ENCODE data around the gene NLRC3.
"Not testable (repeated sequence)": the region's sequence is repeated elsewhere in the genome, so short reads cannot be mapped to it uniquely, and the experiment has no call there.

Gene NLRC3

DNA sequence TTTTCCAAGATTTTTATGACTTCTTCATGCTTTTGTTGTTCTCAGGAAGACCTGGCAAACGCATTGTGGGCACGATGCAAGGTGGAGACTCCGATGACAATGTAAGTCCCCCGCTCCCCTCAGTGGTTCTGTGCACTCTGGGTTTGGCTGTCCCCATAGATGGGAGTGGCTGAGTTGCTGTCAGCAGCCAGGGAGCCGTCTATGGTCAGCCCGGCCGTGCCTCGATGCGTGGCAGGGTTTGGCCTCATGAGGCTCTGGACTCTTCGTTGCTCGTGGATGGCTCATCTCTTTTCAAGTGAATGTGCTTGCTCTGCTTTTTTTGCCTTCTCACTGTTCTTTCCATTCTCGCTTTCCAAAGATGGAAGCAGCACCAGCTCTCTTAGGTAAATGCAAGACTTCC, 44.5 kb downstream of the NLRC3 start:
- in situ Hi-C loops (cut with HindIII; ENCODE audit: low pct_ligation_motif_present, low pct_unique_long_range_greater_than_20kb, low sequenced_read_pairs): no loop called here
- DNase-seq: no peak

DNA sequence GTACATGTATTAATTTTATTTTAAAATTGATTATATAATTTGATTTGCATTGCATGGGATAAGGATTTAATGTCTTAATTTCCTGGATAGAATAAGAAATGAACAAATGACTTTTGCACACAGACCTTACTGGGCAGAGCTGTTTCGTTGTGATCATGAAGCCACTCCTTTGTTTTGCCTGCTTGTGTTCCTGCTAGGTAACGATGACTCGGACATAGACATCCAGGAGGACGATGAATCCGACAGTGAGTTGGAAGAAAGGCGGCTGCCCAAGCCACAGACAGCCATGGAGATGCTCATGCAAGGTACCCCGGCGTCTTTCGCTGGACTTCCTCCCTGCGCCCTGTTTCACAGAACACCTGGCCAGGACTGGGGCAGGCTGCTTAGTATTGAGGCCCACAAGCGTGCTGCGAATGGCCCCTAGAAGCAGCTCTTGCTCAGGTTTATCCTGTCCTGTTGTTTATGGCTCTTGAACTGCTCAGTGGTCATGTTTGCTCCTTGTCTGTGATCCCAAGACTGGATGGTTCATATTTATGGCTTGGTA, 46.8 kb downstream of the NLRC3 start:
- in situ Hi-C loops (cut with HindIII; ENCODE audit: low pct_ligation_motif_present, low pct_unique_long_range_greater_than_20kb, low sequenced_read_pairs): no loop called here
- DNase-seq: no peak

DNA sequence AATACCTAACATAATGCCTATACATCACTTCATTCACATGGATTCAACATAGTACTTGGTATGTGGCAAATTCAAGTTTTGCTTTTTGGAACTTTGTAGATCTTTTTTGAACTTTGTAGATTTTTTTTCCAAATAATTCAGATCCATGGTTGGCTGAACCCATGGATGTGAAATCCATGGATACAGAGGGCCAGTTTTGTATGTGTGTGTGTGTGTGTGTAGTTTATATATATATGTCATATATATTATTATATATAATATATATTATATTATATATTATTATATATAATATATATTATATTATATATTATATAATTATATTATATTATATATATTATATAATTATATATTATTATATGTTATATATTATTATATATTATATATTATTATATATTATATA, 48.0 kb downstream of the NLRC3 start:
- DNase-seq: no peak
- in situ Hi-C loops (cut with HindIII; ENCODE audit: low pct_ligation_motif_present, low pct_unique_long_range_greater_than_20kb, low sequenced_read_pairs): no loop called here

DNA sequence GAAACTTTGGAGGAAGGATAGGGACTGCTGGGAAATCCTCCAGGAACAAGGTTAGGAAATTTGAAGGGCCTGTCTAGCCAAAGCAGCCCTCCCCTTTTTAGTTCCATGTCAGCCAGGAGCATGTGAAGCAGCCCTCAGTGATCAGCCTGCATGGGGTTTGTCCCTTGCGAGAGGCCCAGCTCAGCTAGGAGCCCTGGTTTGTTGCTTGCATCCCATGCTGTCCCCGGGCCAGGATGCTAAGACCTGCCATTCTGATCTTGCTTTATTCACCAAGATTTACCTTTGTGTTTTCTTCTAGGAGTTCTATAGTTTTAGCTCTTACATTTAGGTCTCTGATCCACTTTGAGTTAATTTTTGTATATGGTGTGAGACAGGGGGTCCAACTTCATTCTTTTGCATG, 48.8 kb downstream of the NLRC3 start:
- no peak for DNase-seq
- in situ Hi-C loops (cut with HindIII; ENCODE audit: low pct_ligation_motif_present, low pct_unique_long_range_greater_than_20kb, low sequenced_read_pairs): no loop called here

DNA sequence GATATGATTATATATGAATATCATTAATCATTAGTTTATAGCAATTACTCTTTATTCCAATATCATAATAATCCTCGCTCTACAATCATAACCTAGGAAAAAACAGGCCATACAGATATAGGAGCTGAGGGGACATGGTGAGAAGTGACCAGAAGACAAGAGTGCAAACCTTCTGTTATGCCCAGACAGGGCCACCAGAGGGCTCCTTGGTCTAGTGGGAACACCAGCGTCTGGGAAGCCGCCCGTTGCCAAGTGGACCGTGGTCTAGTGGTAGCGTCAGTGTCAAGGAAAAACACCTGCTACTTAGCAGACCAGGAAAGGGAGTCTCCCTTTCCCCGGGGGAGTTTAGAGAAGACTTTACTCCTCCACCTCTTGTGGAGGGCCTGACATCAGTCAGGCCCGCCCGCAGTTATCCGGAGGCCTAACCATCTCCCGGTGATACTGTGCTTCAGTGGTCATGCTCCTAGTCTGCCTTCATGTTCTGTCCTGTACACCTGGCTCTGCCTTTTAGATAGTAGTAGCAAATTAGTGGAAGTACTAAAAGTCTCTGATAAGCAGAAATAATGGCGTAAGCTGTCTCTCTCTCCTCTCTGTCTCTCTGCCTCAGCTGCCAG, 49.9 kb downstream of the NLRC3 start:
- in situ Hi-C loops (cut with HindIII; ENCODE audit: low pct_ligation_motif_present, low pct_unique_long_range_greater_than_20kb, low sequenced_read_pairs): not testable (repeated sequence)
- DNase-seq: peak; percentile 78

DNA sequence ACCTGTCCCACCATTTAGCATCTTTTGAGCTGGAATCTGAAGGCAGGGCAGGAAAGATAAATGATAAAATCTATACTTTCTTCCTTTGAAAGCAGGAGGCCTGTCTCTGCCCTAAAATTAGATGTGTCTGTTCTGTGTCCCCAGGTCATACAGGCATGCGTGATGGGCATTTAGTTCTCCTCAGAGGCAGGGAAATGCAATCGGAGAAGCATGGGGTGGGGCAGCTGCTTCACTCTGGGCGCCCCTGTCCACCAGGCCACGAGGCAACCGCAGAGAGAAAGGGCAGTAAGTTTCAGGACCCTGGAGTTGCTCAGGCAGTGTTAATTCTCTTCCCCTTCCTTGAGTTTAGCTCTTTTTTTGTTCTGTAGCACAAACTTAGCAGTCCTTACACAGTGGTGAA, 51.3 kb downstream of the NLRC3 start:
- in situ Hi-C loops (cut with HindIII; ENCODE audit: low pct_ligation_motif_present, low pct_unique_long_range_greater_than_20kb, low sequenced_read_pairs): no loop called here
- no peak for DNase-seq

DNA sequence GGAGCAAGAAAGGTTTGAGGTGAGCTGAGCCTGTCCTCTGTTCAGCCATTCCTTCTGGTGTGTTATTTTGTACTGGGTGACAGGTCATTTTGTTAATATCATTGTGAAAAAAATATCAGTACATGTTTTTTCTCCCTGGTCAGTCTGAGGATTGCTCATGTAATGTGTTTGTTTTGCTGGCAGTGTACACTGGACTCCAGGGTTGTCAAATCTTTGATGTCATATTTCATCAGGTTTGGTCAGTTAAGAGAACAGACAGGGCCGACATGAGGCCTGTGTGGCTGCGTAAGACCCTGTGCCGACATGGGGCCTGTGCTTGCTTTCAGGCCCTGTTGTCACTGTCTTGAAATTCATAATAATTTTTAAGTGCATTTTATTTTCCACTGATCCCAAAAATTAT, 53.9 kb downstream of the NLRC3 start:
- no peak for DNase-seq
- in situ Hi-C loops (cut with HindIII; ENCODE audit: low pct_ligation_motif_present, low pct_unique_long_range_greater_than_20kb, low sequenced_read_pairs): loop anchor here (25.0 kb wide), 1 partner anchor 89 kb away; the partner anchor contains the start of gene SLX4

DNA sequence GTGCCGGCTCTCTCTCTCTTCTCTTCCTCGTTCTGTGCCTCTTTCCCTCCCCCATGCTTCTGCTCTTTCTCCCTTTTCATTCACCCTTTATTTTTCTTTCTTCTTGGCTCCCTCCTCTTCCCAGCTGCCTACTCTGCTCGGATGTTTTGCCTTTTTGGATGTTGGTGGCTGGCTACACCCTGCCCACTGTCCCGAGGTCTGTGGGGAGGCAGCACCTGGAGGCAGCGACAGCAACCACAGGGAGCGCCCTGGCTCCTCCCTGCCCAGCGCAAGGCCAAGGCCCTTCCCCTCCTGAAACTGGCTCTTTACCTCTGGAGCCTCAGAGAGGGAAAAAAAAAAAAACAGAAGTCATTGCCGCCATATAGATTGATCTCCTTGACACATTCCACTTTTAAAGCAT, 56.4 kb downstream of the NLRC3 start:
- no peak for DNase-seq
- in situ Hi-C loops (cut with HindIII; ENCODE audit: low pct_ligation_motif_present, low pct_unique_long_range_greater_than_20kb, low sequenced_read_pairs): loop anchor here (25.0 kb wide), 1 partner anchor 91 kb away; the partner anchor contains the start of gene SLX4

DNA sequence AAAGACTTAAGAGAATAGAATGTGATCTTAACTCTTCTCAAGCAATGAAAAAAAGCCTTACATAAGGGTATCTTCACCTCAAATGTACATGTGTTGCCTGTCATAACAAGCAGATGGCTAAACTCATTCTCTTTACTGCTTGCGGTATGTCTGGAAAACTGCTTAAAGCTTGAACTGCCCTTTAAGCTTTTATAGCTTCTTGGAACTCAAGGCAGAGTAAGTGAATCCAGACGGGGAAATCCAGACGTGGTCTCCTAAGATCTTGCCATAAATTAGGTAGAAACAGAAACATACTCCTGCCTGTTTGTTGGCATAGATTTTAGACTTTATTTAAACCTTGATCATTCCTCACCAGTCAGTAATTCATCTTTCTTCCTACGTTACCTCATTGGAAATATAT, 56.8 kb downstream of the NLRC3 start:
- in situ Hi-C loops (cut with HindIII; ENCODE audit: low pct_ligation_motif_present, low pct_unique_long_range_greater_than_20kb, low sequenced_read_pairs): loop anchor here (25.0 kb wide), 1 partner anchor 92 kb away; the partner anchor contains the start of gene SLX4
- DNase-seq: no peak

DNA sequence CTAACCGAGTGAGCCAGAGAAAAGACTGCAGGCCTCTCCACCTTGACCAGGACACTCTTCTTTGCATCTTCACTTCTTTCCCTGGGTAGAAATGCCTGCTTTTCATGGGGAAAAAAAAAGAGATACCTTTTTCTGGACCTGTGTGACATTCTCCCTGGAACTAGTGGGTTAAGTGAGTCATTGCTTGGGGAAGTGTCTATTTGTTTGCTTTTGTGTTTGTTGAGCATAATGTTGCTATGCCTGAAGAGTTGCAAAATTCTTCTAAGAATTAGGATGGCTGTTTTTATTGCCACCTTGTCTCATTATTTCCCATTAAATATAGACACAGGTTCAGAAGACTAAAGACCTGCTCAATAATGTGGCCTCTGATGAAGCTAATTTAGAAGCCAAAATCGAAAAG, 57.6 kb downstream of the NLRC3 start:
- in situ Hi-C loops (cut with HindIII; ENCODE audit: low pct_ligation_motif_present, low pct_unique_long_range_greater_than_20kb, low sequenced_read_pairs): loop anchor here (25.0 kb wide), 1 partner anchor 93 kb away; the partner anchor contains the start of gene SLX4
- no peak for DNase-seq

DNA sequence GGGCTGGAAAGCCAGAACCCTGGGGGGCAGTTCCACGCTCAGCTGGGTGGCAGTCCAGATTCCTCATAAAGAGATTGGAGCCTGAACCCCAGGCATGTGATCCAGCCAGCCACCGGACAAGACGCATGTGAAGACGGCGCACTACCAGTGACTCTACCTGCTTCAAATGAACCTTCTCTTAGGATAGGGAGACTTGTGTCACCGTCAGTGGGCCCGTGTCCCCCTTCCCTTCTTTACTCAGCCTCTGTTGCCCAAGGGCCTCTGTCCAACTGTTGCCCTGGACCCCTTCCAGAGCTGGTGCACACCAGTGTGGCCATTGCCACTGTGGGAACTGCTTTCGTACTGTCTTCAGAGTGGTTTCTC, 58.2 kb downstream of the NLRC3 start:
- in situ Hi-C loops (cut with HindIII; ENCODE audit: low pct_ligation_motif_present, low pct_unique_long_range_greater_than_20kb, low sequenced_read_pairs): loop anchor here (25.0 kb wide), 1 partner anchor 93 kb away; the partner anchor contains the start of gene SLX4
- DNase-seq: no peak

DNA sequence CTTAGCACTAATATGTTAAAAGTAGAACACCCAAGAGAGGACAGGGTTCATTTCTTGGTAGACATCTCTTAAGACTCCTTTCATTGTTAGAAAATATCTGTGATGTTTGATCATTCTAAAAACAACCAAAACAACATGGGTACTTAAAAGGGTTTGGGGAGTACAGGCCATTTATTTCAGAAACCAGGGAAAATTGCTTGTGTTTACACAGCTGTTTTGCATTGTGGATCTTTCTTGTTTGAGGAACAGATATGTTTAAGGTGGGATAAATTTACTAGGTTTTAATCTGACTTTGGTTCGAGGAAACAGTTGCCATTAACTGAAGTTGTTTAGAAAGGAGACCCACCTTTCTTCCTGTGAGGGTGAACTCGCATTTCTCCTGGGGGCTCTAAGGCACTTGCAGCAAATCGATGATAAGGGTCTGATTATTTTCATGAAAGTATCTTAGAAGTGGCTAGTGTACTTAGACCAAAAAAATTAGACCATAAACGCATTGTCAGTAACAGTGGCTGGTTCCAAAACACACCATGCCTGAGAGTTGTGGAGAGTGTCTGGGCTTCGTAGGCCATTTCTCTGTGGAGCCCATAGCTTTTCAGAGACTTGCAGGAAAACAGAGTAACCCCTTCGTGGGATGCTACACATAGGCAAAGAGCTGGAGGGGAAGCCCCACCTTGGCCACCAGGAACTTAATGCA, 58.8 kb downstream of the NLRC3 start:
- in situ Hi-C loops (cut with HindIII; ENCODE audit: low pct_ligation_motif_present, low pct_unique_long_range_greater_than_20kb, low sequenced_read_pairs): loop anchor here (25.0 kb wide), 1 partner anchor 94 kb away; the partner anchor contains the start of gene SLX4
- DNase-seq: no peak

DNA sequence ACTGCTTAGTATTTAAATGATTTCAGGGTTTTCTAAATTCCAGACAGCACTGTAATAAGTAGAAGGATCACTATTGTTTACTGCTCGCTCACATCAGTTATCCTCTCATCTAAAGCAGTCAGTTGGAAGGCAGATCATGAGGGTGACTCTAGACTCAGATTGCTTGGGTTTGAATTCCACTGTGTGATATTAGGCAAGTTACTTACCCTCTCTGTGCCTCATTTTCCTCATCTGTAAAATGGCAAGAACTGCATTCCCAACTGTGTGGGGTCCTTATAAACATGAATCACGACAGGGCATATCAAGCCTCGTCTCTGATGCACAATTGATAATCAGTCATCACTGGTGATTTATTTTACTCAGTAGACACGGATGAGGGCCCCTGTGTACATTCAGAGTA, 61.3 kb downstream of the NLRC3 start:
- no peak for DNase-seq
- in situ Hi-C loops (cut with HindIII; ENCODE audit: low pct_ligation_motif_present, low pct_unique_long_range_greater_than_20kb, low sequenced_read_pairs): loop anchor here (25.0 kb wide), 1 partner anchor 96 kb away; the partner anchor contains the start of gene SLX4

DNA sequence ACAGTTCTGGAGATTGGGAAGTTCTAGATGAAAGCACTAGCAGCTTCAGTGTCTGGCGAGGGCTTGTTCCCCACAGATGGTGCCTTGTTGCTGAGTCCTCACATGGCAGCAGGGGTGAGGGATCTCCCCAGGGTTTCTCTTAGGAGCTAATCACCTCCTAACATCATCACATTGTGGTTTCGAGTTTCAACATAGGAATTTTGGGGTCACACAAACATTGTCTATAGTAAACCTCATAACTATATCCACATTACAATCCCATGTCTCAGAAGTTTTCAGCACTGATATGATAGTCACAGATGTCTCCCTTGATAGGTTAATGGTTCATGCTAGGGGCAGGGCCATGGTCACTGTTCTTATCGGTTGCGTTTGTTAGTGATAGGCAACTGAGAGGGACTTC, 62.6 kb downstream of the NLRC3 start:
- in situ Hi-C loops (cut with HindIII; ENCODE audit: low pct_ligation_motif_present, low pct_unique_long_range_greater_than_20kb, low sequenced_read_pairs): loop anchor here (25.0 kb wide), 1 partner anchor 98 kb away; the partner anchor contains the start of gene SLX4
- DNase-seq: no peak

DNA sequence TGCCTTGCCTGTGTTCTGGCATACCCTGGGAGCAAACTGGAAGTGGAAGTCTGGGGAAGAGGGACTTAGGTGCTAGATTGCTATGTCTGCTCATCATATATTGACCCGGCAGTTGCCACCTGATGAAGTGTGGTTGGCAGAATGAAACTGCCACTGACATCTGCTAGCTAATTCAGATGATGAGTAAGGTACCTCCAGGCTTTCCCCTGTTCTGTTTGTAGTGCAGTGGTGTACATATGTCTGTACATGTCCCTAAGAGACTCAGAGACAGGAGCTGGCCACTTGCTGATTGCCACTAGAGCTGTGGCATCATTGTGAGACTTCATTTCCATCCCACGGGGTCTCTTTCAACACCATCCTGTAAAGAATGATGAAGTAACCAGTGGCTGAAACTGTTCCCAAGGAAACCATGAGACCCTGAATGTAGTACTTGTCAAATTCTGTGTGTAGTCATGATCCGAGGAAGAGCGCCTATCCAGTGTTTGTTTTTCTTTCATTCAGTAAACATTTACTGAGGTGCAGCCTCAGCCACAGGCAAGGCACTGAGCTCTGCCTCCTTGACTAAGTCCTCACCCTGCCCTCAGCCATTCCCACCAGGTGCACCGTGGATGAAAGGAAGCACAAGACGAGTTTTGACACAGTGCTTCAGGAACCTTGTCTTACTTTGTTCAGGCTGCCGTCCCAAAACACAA, 63.2 kb downstream of the NLRC3 start:
- in situ Hi-C loops (cut with HindIII; ENCODE audit: low pct_ligation_motif_present, low pct_unique_long_range_greater_than_20kb, low sequenced_read_pairs): loop anchor here (25.0 kb wide), 1 partner anchor 98 kb away; the partner anchor contains the start of gene SLX4

DNA sequence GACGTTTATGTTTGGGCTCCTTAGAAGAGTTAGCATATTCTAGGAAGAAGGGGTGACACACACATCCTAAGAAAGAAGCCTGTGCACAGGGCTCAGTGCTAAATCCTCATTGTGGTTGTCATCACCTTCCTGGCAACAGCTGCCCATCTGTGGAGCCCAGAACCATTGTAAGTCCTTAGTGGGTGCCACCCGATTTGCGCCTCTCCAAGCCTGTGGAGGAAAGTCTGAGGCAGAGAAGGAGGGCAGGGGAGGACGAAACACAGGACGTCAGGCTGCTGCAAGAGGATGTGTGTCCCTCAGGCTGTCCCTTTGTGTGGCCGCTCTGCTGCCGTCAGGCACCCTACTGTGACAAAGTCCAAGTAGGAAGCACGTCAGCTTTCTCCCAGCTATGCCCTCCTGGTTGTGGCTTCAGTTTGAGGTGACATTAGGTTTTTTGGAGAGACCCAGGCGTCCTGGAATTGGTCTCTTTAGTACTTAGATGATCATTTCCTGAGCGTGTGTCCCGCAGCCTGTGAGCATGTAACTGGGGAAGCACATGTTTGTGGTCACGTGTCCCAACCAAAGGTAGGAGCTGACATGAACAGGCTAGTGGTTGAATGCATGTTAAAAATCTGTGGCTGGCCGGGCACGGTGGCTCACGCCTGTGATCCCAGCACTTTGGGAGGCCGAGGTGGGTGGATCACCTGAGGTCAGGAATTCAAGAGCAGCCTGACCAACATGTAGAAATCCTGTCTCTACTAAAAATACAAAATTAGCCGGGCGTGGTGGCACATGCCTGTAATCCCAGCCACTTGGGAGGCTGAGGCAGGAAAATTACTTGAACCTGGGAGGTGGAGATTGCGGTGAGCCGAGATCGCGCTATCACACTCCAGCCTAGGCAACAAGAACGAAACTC, 65.7 kb downstream of the NLRC3 start:
- DNase-seq: no peak
- in situ Hi-C loops (cut with HindIII; ENCODE audit: low pct_ligation_motif_present, low pct_unique_long_range_greater_than_20kb, low sequenced_read_pairs): loop anchor here (25.0 kb wide), 1 partner anchor 101 kb away; the partner anchor contains the start of gene SLX4

More for the DNA sequence above, 63.2 kb downstream of the NLRC3 start:
- DNase-seq: no peak

DNA sequence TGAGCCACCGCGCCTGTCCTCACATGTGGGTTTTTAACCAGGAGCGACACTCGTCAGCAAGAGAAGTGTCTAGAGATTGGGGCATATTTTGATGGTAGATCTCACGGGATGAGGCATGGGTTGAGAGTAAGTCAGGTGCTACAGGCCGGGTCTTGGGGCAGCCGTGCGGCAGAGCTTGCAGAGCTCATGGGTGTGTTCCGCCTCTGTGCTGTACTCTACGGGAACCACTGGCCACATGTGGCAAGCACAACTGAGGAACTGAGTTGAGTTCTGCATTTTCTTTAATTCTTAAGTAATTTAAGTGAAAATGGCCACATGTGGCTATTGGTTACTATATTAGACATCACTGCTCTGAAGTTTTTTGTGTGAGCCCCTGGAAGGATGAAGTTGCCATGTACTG, 66.8 kb downstream of the NLRC3 start:
- in situ Hi-C loops (cut with HindIII; ENCODE audit: low pct_ligation_motif_present, low pct_unique_long_range_greater_than_20kb, low sequenced_read_pairs): loop anchor here (25.0 kb wide), 1 partner anchor 102 kb away; the partner anchor contains the start of gene SLX4
- no peak for DNase-seq

DNA sequence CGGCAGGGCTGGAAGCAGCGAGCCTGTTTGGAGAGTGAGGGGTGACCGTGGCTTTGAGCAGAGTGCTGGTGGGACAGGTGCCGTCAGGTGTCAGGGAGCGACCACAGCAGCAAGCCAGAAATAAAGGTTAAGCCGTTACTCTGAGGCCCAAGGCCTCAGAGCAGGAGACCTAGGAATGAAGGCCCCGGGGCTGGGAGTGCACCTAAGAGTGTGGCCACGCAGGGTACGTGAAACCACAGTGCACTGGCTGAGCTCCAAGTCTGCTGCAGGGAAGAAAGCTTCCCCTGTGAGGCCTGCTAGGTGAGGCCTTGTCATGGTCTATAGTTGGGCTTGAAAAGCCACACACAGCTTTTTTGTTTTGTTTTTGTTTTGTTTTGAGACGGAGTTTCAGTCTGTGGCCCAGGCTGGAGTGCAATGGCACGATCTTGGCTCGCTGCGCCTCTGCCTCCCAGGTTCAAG, 67.7 kb downstream of the NLRC3 start:
- in situ Hi-C loops (cut with HindIII; ENCODE audit: low pct_ligation_motif_present, low pct_unique_long_range_greater_than_20kb, low sequenced_read_pairs): loop anchor here (25.0 kb wide), 1 partner anchor 103 kb away; the partner anchor contains the start of gene SLX4

More for the DNA sequence above, 67.7 kb downstream of the NLRC3 start:
- DNase-seq: no peak

All from ACHN (cell line).